ENCODE measurements around the gene ATXN1. TPM values are rescaled to one million over a fixed set of nuclear protein-coding genes. Genes with fewer than 3 reads are reported as not detected.

ATXN1 gene
- total and polyA plus RNA-seq, 2 of the 8 experiments (the other 6 are each of a cell fraction or from before 2014, with no cell fraction given) = 1.6 to 4.0 TPM

GRCh38 chr6:16421462-16421960 lies 339.7 kb downstream of the ATXN1 start:
- TF ChIP-seq HDAC2 (IDR thresholded peaks at IDR 0.05; ENCODE audit: borderline replicate concordance in 1 of 2, low read depth in 2 of 2, low read length in 2 of 2) (no peak), KDM1A (IDR thresholded peaks at IDR 0.05; ENCODE audit: borderline replicate concordance, low read length) (no peak), BCL11A (IDR thresholded peaks at IDR 0.05; ENCODE audit: low read depth in 2 of 2, low read length in 2 of 2) (no peak), GTF2F1 (IDR thresholded peaks at IDR 0.05; ENCODE audit: borderline replicate concordance, low read depth, low read length) (no peak), RFX5 (IDR thresholded peaks at IDR 0.05; ENCODE audit: borderline replicate concordance, low read depth, low read length) (no peak), TAF7 (optimal IDR thresholded peaks at IDR 0.05; ENCODE audit: borderline replicate concordance, low read depth, low read length) (no peak), RAD21 (IDR thresholded peaks at IDR 0.05 in 1 of 2, conservative IDR thresholded peaks at IDR 0.05 in 1 of 2; ENCODE audit: low read depth in 2 of 2, low read length in 2 of 2) (no peak), HDAC6 (IDR thresholded peaks at IDR 0.05; ENCODE audit: low read depth, low read length) (no peak), TCF12 (IDR thresholded peaks at IDR 0.05; ENCODE audit: low read depth, low read length) (no peak), POLR2AphosphoS5 (IDR thresholded peaks at IDR 0.05; ENCODE audit: low read depth, low read length) (no peak), SP1 (IDR thresholded peaks at IDR 0.05; ENCODE audit: low read depth, low read length) (no peak), SP4 (IDR thresholded peaks at IDR 0.05; ENCODE audit: low read length) (no peak), TEAD4 (IDR thresholded peaks at IDR 0.05; ENCODE audit: low read depth, low read length) (no peak)
- Histone ChIP-seq H3K27ac (ENCODE audit: low read depth, low read length) (no peak overlapping the region), H4K8ac (ENCODE audit: extremely low read depth, insufficient read depth, low read length) (no peak overlapping the region), H3K18ac (ENCODE audit: extremely low read depth, low read length) (no peak overlapping the region), H4K91ac (replicated peaks; ENCODE audit: insufficient read length, low read length) (no peak overlapping the region), H3K4me2 (ENCODE audit: insufficient read depth in 1 of 2, low read depth in 2 of 2, low read length in 2 of 2) (no peak overlapping the region), H3K4me1 (replicated peaks in 1 of 4; ENCODE audit: control insufficient read depth in 3 of 4, insufficient read depth in 4 of 4, low read length in 3 of 4) (peaks cover 0 to 7% (median 2%) of the 10 kb centered on the region in 4 experiments; a peak in 2 of 7 replicates), H2BK20ac (ENCODE audit: low read length) (no peak overlapping the region), H4K20me1 (replicated peaks in 1 of 2; ENCODE audit: control insufficient read depth in 1 of 2, insufficient read depth in 2 of 2, low read length in 2 of 2) (no peaks in the 10 kb centered on the region), H4K5ac (ENCODE audit: insufficient read length, low read depth, low read length) (no peak overlapping the region), H3K4me3 (ENCODE audit: extremely low read depth in 1 of 4, insufficient read depth in 2 of 4, low read depth in 3 of 4, low read length in 4 of 4) (no peak overlapping the region), H3K79me2 (ENCODE audit: control insufficient read depth in 1 of 2, insufficient read depth in 2 of 2, low read length in 2 of 2) (no peaks in the 10 kb centered on the region), H2AK5ac (ENCODE audit: low read depth, low read length) (no peak overlapping the region), H3K56ac (replicated peaks; ENCODE audit: insufficient read length, low read depth, low read length) (no peak overlapping the region), H3K9ac (replicated peaks in 1 of 4; ENCODE audit: extremely low read depth in 1 of 4, low read depth in 3 of 4, low read length in 3 of 4) (no peak overlapping the region), H2AFZ (ENCODE audit: low read length) (no peak overlapping the region), H3K4ac (replicated peaks; ENCODE audit: insufficient read length, low read depth, low read length) (no peak overlapping the region), H2BK12ac (ENCODE audit: low read depth, low read length) (no peak overlapping the region), H3K23me2 (ENCODE audit: low read depth, low read length) (no peaks in the 10 kb centered on the region; the same call in 1 of the 2 replicates), H3K36me3 (ENCODE audit: control insufficient read depth in 2 of 4, insufficient read depth in 4 of 4, low read length in 3 of 4) (no peaks in the 10 kb centered on the region), H3K79me1 (ENCODE audit: low read depth, low read length) (no peaks in the 10 kb centered on the region), H3K23ac (ENCODE audit: insufficient read length) (no peak overlapping the region), H2BK15ac (ENCODE audit: low read length) (no peak overlapping the region), H2BK5ac (ENCODE audit: low read depth, low read length) (no peak overlapping the region), H2BK120ac (replicated peaks; ENCODE audit: low read depth, low read length) (no peak overlapping the region), H3K14ac (ENCODE audit: insufficient read length) (no peak overlapping the region), H3K27me3 (replicated peaks in 1 of 4; ENCODE audit: control insufficient read depth in 3 of 4, extremely low read depth in 1 of 4, insufficient read depth in 3 of 4, low read length in 3 of 4) (no peaks in the 10 kb centered on the region), H3K9me3 (ENCODE audit: insufficient read depth in 2 of 2, low read depth in 1 of 2, low read length in 1 of 2) (no peaks in the 10 kb centered on the region)
- CTCF ChIA-PET (ENCODE audit: partially characterized antibody) = interaction anchor here (1.2 kb wide), 1 partner anchor 93 kb away, joined by 3 read pairs; no protein-coding TSS in a partner anchor
- 90% methylated on average over 5 of the region's 6 CpGs; no CpG with 5 or more reads in 1 of the 2 experiments for WGBS, 2 experiments (ENCODE audit: extremely low coverage in 1 of 2, insufficient coverage in 1 of 2, insufficient read length in 1 of 2, insufficient replicate concordance in 2 of 2, low coverage in 1 of 2, low lambda C conversion rate in 2 of 2, missing lambda C conversion rate in 1 of 2)
- FAIRE-seq = no peak
- POLR2A ChIA-PET (ENCODE audit: partially characterized antibody) = no interaction called here
- DNase-seq (ENCODE audit: low read depth in 1 of 2, low spot score in 2 of 2) = no peak
